Uterus (tissue), 2 donors: ENCODE results near the gene NUDT22.

Source experiments
- POLR2A ChIP-seq, 2 donors: fragments of 450-650 bp; IDR thresholded peaks; one replicate each; pipeline ENCODE4 v1.6.1; 2016; ENCODE audit warnings: antibody characterized with exemption in 2 of 2, mild to moderate bottlenecking in 1 of 2, moderate library complexity in 1 of 2
- TF ChIP-seq, protein P1 (sequence below), 4 experiments: fragments of 200-600 bp in 2 of 4; fragments of 450-650 bp in 2 of 4; sonication (generic) in 2 of 4; IDR thresholded peaks; one replicate each; pipeline ENCODE4 v1.5.1; 2016 to 2019; ENCODE audit warnings: antibody characterized with exemption in 4 of 4, mild to moderate bottlenecking in 2 of 4, moderate library complexity in 1 of 4

DNA sequence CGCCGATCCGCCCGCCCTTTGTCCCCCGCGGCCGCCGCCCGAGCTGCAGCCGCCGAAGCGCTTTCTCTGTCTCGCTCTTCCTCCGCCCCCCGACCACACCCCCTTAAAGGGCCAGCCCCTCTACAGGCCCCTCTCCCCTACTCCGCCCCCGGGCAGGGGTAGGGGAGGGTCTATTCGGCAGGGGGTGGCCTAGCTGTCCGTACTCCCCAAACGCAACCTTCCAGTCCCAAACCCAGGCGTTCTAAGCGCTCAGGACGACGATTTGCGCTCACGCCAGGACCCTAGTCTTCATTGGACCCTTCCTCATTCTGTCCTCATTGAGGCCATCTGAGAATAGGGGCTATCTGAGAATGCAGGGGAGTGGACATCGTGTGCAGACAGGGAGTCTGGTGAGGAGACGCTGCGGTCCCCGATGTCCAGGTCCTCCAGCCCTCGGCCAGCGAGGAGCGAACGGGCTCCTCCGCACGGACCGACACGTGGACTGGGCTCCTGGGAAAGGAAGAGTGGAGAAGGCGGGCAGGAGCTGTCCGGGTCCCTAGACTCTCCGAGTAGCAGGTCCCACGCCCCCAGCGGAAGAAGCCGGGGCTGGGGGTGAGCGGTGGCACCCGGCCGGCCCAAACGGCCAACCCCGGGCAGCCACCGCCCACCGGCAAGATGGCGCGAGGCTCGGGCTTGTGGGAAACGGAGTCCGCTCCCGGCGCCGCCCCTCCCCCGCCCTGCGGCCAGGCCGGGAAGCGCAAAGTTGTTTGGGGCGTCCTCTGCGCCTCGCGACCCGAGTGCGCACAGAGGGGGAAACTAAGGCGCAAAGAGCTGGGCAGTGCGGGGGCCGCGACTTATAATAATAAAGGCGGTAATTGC lies 21.0 kb downstream of the NUDT22 start, which contains the start of gene PPP1R14B:
- TF ChIP-seq, protein P1, sequence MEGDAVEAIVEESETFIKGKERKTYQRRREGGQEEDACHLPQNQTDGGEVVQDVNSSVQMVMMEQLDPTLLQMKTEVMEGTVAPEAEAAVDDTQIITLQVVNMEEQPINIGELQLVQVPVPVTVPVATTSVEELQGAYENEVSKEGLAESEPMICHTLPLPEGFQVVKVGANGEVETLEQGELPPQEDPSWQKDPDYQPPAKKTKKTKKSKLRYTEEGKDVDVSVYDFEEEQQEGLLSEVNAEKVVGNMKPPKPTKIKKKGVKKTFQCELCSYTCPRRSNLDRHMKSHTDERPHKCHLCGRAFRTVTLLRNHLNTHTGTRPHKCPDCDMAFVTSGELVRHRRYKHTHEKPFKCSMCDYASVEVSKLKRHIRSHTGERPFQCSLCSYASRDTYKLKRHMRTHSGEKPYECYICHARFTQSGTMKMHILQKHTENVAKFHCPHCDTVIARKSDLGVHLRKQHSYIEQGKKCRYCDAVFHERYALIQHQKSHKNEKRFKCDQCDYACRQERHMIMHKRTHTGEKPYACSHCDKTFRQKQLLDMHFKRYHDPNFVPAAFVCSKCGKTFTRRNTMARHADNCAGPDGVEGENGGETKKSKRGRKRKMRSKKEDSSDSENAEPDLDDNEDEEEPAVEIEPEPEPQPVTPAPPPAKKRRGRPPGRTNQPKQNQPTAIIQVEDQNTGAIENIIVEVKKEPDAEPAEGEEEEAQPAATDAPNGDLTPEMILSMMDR (IDR thresholded peaks at IDR 0.05): peak; percentile 12 to 46 (median 17)
- TF ChIP-seq POLR2A (IDR thresholded peaks at IDR 0.05): peak in 1 of 2 donors; percentile 52
